HFFc6 (cell line): ENCODE data around the gene GLUL. TPM values are rescaled to one million over a fixed set of nuclear protein-coding genes. Genes with fewer than 3 reads are reported as not detected.

Experiments used
- DNase-seq: peaks from one replicate; pipeline ENCODE4 v3.0.0-alpha.2; 2018
- H3K27ac Mint-ChIP-seq: 2 replicates; pipeline ENCODE4 v1.8.0; 2020; ENCODE audit warnings: mild to moderate bottlenecking, mixed read lengths
- H3K27me3 Mint-ChIP-seq: 2 replicates; pipeline ENCODE4 v1.8.0; 2021; ENCODE audit warnings: mild to moderate bottlenecking, moderate library complexity, mixed read lengths; ENCODE audit not compliant: insufficient read depth
- H3K36me3 Mint-ChIP-seq: 2 replicates; pipeline ENCODE4 v1.8.0; 2021; ENCODE audit warnings: low read depth, mixed read lengths
- H3K4me1 Mint-ChIP-seq: 2 replicates; pipeline ENCODE4 v1.8.0; 2020; ENCODE audit warnings: low read depth, mixed read lengths
- H3K4me3 Mint-ChIP-seq: 2 replicates; pipeline ENCODE4 v1.8.0; 2020; ENCODE audit warnings: mild to moderate bottlenecking, moderate library complexity, mixed read lengths
- H3K9me3 Mint-ChIP-seq: 2 replicates; pipeline ENCODE4 v1.8.0; 2020; ENCODE audit warnings: mild to moderate bottlenecking, mixed read lengths
- CTCF ChIP-seq: fragments of 200-600 bp; sonication (generic); IDR thresholded peaks from 2 replicates; pipeline ENCODE4 v1.5.0; 2021; ENCODE audit warnings: antibody characterized with exemption, mild to moderate bottlenecking
- total RNA-seq, 6 experiments: library from RNA; stranded (reverse); fragmentation: NEBNext Ultra II Directional; extraction: Animal tissue kit (Norgen Biotek cat#: 25700); gene quantifications; 2 replicates in 1 of 6; 3 replicates in 5 of 6; pipeline ENCODE4 v1.2.3, GENCODE V29; 2021

Gene GLUL
- total RNA-seq, 6 experiments from 2014 or later = 124 to 194 (median 176) TPM

- no peak overlapping the region for H3K27ac Mint-ChIP-seq
- no peaks in the 10 kb centered on the region for H3K9me3 Mint-ChIP-seq
- no peaks in the 10 kb centered on the region for H3K36me3 Mint-ChIP-seq
- no peak overlapping the region for H3K4me3 Mint-ChIP-seq
- DNase-seq = no peak
- H3K27me3 Mint-ChIP-seq = peaks cover 9% of the 10 kb centered on the region
- no peak for TF ChIP-seq CTCF
- H3K4me1 Mint-ChIP-seq = peaks cover 8% of the 10 kb centered on the region
Observed at GRCh38 chr1:182351790-182352364, 39.7 kb downstream of the GLUL start.

GRCh38 chr1:182350839-182351238 lies 40.8 kb downstream of the GLUL start:
- TF ChIP-seq CTCF = peak; percentile 21; the same call in 1 of the 2 replicates
- no peak for DNase-seq
- Mint-ChIP-seq H3K36me3 (no peaks in the 10 kb centered on the region), H3K9me3 (no peaks in the 10 kb centered on the region), H3K4me1 (peaks cover 13% of the 10 kb centered on the region), H3K27me3 (peaks cover 6% of the 10 kb centered on the region), H3K4me3 (no peak overlapping the region), H3K27ac (no peak overlapping the region)

- peak overlapping the region; percentile 62; the same call in 1 of the 2 replicates for H3K27ac Mint-ChIP-seq
- H3K27me3 Mint-ChIP-seq = peaks cover 6% of the 10 kb centered on the region
- peaks cover 14% of the 10 kb centered on the region for H3K4me1 Mint-ChIP-seq
- H3K9me3 Mint-ChIP-seq = no peaks in the 10 kb centered on the region
- no peak for TF ChIP-seq CTCF
- no peak overlapping the region for H3K4me3 Mint-ChIP-seq
- H3K36me3 Mint-ChIP-seq = no peaks in the 10 kb centered on the region
- DNase-seq = peak; percentile 43
Observed at GRCh38 chr1:182348961-182349747, 42.4 kb downstream of the GLUL start.

- TF ChIP-seq CTCF = no peak
- Mint-ChIP-seq H3K27me3 (peaks cover 6% of the 10 kb centered on the region), H3K4me3 (no peak overlapping the region), H3K4me1 (peaks cover 19% of the 10 kb centered on the region), H3K9me3 (no peaks in the 10 kb centered on the region), H3K27ac (no peak overlapping the region), H3K36me3 (no peaks in the 10 kb centered on the region)
- DNase-seq = no peak
Observed at GRCh38 chr1:182347019-182347418, 44.6 kb downstream of the GLUL start.

- no peaks in the 10 kb centered on the region for H3K9me3 Mint-ChIP-seq
- no peaks in the 10 kb centered on the region for H3K36me3 Mint-ChIP-seq
- peak; percentile 64 for DNase-seq
- peak overlapping the region; percentile 57 for H3K4me3 Mint-ChIP-seq
- peaks cover 6% of the 10 kb centered on the region for H3K27me3 Mint-ChIP-seq
- H3K27ac Mint-ChIP-seq = peak overlapping the region; percentile 96
- H3K4me1 Mint-ChIP-seq = peaks cover 34% of the 10 kb centered on the region
- TF ChIP-seq CTCF = no peak
Observed at GRCh38 chr1:182340233-182341058, 51.1 kb downstream of the GLUL start.
